HEK293T (cell line): Measurements from ENCODE around the gene HEMK1.

Source experiments
- BHLHE40 ChIP-seq: fragments of 450-650 bp; IDR thresholded peaks from 2 replicates; pipeline ENCODE4 v1.6.1; 2016; ENCODE audit warnings: mild to moderate bottlenecking, moderate library complexity, borderline replicate concordance
- FOXM1 ChIP-seq: fragments of 450-650 bp; IDR thresholded peaks from 2 replicates; pipeline ENCODE4 v1.6.1; 2017; ENCODE audit warnings: mild to moderate bottlenecking, borderline replicate concordance
- HDGF ChIP-seq: fragments of 450-650 bp; IDR thresholded peaks from 2 replicates; pipeline ENCODE4 v1.6.1; 2017; ENCODE audit warnings: antibody characterized with exemption, borderline replicate concordance
- ZNF384 ChIP-seq: fragments of 450-650 bp; IDR thresholded peaks from 2 replicates; pipeline ENCODE4 v1.6.1; 2016

GRCh38 chr3:50622881-50623280, 53.6 kb downstream of the HEMK1 start:
- no peak for TF ChIP-seq BHLHE40
- TF ChIP-seq FOXM1: no peak
- TF ChIP-seq ZNF384: no peak
- no peak for TF ChIP-seq HDGF
